HG02870 (cell line): Measurements from ENCODE around the gene AGRN.
A peak's percentile ranks its signal among the peaks of the same experiment; 100 is the strongest.
"Not testable (repeated sequence)": the region's sequence is repeated elsewhere in the genome, so short reads cannot be mapped to it uniquely, and the experiment has no call there.

Experiments used
- ATAC-seq: cut with Tn5 transposase; IDR thresholded peaks from one replicate; pipeline ENCODE4 v1.9.1; 2021; ENCODE audit warnings: mild to moderate bottlenecking, moderate library complexity; ENCODE audit not compliant: unreplicated experiment

AGRN gene

DNA sequence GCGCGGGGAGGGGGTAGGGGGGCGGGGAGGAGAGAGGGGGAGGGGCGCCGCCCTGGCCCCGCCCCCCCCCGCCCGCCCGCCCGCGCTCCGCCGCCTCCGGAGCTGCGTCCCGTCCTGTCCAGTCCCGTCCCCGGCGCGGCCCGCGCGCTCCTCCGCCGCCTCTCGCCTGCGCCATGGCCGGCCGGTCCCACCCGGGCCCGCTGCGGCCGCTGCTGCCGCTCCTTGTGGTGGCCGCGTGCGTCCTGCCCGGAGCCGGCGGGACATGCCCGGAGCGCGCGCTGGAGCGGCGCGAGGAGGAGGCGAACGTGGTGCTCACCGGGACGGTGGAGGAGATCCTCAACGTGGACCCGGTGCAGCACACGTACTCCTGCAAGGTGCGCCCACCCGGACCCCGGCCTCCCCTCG is at the start of gene AGRN:
TSS of gene AGRN (plus strand) at position 121 of the 405 bp plus-strand sequence. CDS start at position 174, 53 bp downstream.
- ATAC-seq: peak; percentile 27

DNA sequence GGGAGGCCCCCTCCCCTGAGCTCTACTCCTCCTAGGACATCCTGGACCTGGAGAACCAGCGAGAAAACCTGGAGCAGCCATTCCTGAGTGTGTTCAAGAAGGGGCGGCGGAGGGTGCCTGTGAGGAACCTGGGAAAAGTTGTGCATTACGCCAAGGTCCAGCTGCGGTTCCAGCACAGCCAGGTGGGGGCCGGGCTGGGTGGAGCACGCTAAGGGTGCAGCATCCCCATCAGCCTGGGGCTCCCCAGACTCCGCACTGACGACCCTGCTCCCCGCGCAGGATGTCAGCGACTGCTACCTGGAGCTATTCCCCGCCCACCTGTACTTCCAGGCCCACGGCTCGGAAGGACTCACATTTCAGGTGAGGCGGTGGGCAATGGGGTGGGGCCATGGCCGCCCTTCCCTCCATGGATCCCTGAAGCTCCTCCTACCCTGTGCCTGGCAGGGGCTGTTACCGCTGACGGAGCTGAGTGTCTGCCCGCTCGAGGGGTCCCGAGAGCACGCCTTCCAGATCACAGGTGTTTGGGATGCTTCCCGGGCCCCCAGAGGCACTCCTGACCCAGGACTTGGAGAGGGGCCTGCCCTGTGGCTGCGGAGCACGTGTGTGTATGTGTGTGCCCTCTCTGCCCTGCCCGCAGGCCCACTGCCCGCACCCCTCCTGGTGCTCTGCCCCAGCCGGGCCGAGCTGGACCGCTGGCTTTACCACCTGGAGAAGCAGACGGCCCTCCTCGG is 49.5 kb upstream of the AGRN start:
- ATAC-seq: no peak

DNA sequence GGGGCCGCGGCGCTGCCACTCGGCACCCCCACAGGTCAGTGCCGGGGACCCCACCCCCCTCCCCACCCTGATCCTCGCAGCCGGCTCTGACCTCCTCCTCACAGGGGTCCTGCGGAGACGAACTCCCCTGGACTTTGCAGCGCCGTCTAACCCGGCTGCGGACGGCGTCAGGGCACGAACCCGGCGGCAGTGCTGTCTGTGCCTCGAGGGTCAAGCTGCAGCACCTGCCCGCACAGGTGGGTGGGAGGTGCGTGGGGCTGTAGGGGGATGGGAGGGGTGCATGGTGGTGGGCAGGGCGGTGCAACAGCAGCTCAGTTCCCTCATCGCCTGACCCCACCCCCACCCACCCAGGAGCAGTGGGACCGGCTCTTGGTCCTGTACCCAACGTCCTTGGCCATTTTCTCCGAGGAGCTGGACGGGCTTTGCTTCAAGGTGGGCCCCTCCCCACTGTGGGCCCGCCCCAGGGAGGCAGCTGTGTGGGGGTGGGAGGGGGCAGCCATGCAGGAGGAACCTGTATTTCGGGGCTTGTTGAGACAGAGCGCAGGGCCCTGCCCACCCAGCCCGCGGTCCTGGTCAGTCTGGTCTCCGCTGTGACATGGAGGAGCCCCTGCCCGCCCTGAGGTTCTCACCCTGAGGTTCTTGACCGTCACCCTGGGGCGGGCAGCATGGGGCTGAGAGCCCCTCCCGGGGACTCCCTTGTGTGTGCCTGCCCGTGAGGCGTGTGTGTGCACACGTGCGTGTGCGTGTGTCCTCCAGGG is 48.8 kb upstream of the AGRN start:
- no peak for ATAC-seq

DNA sequence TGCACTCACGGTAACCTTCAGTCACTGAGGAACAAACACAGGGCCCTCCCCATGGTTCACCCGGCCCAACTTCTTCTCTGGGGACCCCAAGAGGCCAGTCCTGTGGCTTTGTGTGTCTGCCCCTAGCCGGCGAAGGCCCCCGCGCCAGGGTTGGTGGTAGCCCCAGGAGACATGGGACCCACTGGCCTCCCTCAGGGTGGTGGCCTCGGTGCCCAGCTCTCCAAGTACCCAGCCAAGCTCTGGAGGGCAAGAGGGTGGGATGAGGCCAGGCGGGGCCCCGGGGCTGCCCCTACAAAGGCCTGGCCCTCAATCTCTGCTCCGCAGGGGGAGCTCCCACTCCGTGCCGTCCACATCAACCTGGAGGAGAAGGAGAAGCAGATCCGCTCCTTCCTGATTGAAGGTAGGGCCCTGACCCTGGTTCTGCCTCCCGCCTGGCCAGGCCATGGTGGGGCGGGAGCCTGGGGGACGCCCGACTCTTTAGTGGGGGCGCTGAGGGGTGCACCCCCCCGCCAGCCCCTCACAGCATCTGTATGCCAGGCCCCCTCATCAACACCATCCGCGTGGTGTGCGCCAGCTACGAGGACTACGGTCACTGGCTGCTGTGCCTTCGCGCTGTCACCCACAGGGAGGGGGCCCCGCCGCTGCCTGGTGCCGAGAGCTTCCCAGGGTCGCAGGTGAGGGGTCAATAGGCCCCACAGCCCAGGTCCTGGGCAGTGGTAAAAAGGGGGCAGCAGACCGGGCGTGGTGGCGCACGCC is 48.0 kb upstream of the AGRN start:
- no peak for ATAC-seq

DNA sequence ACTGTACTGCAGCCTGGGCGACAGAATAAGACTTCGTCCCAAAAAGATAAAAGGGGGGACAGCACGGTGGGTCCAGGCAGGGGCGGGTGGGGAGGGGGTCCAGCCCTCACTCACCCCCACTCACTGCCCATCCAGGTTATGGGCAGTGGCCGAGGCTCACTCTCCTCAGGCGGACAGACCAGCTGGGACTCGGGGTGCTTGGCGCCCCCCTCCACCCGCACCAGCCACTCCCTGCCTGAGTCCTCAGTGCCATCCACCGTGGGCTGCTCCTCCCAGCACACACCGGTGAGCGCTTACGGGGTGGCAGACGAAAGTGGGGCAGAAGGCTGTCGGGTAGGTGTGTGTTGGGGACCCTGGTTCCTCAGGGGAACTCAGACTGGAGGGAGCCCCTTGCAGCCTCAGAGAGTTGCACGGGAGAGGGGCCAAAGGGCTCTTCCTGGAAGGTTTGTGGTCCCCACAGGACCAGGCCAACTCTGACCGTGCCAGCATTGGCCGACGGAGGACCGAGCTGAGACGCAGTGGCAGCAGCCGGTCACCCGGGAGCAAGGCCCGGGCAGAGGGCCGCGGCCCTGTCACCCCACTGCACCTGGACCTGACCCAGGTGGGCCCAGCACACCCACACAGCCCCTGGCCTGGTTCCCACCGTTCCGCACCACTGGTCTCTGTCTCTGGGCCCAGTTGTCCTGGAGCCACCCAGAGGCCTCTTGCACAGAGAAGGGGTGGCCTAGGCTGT is 47.0 kb upstream of the AGRN start:
- ATAC-seq: no peak

DNA sequence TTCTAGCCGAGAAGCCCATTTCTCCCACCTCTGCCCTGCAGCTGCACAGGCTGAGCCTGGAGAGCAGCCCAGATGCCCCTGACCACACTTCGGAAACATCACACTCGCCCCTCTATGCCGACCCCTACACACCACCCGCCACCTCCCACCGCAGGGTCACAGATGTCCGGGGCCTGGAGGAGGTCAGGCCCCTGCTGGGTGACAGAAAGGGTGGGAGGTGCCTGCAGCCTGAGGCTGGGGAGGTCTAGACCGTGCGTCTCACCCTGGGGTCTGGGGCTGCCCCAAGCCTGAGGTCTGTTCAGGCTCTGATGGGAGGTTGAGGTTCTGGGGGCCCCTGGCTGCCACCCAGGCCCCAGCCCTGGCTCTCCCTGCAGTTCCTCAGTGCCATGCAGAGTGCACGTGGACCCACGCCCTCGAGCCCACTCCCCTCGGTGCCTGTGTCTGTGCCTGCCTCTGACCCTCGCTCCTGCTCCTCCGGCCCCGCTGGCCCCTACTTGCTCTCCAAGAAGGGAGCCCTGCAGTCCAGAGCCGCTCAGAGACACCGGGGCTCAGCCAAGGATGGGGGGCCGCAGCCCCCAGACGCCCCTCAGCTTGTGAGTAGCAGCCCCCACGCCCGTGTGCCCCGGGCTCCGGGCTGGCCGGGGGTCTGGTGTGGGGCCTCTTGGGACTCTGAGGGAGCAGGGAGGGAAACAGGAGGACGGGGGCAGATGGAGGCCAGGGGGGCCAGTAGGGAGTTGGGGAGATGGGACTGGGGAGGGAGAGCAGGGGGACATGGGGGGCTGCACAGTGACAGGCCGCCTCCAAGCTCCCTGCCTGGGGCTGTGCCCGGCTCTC is 46.2 kb upstream of the AGRN start:
- ATAC-seq: no peak

DNA sequence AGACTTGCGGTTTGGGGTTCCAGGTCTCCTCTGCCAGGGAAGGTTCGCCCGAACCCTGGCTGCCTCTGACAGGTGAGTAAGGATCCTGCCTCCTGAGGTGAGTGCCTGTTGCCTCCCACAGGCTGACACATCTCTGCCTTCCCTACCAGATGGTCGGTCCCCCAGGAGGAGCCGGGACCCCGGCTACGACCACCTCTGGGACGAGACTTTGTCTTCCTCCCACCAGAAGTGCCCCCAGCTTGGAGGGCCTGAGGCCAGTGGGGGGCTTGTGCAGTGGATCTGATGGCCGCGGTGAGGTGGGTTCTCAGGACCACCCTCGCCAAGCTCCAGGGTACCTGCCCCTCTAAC is 45.7 kb upstream of the AGRN start:
- no peak for ATAC-seq

DNA sequence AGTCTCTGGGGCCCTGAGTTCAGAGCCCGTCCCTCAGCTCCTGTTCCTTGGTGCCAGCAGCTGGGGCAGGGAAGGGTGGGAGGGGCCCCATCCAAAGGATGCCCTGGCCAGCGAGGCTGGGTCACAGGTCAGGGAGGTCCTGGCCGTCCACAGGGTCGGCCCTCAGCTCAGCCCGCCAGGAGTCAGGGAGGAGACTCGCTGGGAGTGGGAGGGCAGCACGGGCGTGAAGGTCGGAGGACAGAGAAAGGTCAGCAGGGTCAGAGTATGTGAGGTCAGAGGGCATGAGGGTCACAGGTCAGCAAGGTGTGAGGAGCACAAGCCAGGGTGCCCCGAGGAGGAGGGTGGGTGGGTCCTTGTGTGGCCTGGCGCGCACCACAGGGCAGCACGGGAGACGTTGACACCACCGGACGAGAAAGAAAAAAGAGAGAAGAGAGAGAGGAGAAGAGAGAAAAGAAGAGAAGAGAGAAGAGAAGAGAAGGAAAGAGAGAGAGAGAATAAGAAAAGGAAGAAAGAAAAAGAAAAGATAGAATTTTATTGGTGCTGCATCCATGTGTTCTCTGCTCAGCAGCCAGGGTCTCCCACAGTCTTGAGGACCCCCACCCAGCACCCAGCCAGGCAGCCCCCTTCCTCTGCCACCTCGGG is 45.1 kb upstream of the AGRN start:
- no peak for ATAC-seq

DNA sequence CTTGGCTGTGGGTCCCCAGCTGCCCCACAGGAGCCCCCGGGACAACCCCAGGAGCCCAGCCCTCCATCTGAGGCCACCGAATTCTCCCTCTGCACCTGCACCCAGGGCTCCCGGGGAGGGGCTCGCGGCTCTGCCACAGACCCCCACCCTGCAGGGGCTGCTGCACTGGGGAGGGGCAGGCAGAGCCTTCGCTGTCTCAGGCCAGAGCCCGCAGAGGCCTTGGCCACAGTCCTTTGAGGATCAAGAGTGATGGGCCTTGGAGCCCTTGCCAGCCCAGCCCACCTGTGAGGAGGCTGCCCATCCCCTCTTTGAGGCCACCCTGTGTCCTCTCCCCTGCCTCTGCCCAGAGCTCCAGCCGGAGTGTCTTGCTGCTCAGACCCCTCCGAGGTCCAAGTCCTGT is 44.6 kb upstream of the AGRN start:
- ATAC-seq: no peak

DNA sequence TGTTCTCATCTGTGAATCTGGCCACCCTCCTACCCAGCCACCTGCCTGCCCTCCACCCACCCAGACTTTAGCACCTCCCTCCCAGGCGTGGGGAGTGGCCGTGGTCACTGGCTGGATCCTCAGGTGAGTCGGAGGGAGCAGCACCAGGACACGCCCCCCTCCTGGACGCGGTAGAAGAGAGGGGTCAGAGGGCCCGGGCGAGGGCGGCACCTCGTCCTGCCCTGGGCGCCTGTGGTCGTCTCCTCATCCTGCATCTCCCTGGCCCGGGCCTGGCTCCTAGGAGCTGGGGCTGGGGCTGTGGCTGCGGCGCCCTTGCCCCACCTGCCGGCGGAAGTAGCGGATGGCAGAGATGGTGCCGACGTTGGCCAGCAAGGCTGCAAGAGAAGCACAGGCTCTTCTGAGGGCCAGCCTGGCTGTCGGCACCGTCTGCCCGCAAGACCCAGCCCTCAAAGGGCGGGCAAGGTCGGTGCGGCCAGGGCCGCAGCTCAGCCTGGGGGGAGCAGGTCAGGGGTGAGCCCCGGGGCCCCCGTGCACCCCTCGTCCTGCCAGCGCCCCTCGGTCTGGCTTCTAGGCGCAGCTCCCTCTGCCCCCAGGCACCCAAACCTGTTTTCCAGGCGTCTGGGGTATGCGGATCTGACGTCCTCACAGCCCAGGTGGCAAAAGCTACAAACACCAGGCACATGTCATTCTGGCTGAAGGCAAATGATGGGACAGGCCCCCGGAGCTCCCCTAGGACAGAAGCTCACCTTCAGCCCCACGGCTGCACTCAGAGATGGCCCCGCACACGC is 43.8 kb upstream of the AGRN start:
- ATAC-seq: no peak

DNA sequence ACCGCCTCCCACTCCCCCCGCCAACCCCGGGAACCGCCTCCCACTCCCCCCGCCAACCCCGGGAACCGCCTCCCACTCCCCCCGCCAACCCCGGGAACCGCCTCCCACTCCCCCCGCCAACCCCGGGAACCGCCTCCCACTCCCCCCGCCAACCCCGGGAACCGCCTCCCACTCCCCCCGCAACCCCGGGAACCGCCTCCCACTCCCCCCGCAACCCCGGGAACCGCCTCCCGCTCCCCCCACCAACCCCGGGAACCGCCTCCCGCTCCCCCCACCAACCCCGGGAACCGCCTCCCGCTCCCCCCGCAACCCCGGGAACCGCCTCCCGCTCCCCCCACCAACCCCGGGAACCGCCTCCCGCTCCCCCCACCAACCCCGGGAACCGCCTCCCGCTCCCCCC is 43.1 kb upstream of the AGRN start:
- not testable (repeated sequence) for ATAC-seq

DNA sequence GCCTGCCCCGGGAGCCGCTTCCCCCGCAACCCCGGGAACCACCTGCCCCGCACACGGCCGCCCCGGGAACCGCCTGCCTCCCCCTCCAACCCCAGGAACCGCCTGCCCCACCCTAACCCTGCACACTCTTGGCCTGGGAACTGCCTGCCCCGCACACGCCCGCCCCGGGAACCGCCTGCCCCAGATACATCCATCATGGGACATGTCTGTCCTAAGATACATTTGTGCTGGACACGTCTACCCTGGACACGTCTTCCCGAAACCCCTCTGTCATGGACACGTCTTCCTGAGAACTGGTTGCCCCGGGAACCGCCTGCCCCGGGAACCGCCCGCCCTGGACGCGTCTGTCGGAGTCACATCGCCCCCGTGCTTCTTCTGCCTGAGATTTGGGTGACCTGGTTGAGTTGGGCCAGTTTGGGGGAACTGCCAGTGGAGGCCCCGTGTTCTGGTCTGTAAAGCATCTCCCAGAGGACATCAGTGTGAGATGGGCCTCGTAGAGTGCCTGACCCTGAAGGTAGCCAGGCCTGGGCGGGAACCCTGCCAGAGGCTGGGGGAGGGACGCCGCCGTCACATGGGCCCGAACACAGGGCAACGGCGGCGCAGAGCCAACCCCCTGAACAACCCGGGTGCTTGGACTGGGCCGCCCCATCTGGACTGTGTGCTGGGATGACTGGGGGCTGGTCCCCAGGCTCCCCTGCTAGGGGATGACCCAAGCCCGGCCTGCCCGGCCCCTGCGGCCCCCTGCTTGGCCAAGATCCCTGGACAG is 41.7 kb upstream of the AGRN start:
- ATAC-seq: no peak

DNA sequence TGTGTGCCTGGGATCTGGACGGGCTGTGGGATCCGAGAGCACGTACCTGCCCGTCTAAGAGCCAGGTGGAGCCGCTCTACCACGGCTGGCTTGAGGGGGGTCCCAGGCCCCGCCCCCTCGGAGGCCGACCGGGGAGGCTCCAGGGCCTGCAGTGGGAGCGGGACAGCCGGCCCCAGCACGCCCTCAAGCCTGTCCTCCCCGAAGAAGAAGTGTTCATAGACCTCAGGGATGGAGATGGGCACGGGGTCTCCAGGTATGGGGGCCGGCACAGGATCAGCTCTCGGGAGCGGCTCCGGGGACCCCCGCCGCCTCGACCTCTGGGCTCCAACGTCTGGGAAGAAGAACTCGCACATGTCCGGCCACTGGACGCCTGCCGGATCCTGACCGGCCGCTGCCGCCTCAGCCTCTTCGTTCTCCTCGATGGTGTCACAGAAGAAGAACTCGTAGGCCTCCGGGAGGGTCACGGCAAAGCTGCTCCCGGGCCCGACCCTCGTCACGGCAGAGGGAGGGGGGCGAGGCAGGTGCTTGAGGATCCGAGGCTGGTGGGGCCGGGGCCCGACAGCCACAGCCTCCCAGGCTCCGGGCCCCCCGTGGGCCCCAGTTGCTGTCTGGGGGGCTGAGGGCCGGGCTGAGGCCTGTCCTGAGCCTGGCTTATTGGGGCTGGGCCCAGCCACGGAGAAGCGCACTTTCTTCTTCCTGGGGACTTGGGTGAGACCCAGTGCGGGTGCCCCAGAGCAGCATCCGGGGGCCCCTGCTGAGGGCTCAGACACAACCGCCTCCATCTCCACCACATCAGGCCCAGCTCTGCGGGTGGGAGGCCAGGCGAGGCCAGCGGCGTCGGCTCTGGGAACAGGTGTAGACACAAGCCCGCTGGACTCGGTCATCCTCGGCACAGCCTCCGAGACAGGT is 40.8 kb upstream of the AGRN start:
- ATAC-seq: no peak

DNA sequence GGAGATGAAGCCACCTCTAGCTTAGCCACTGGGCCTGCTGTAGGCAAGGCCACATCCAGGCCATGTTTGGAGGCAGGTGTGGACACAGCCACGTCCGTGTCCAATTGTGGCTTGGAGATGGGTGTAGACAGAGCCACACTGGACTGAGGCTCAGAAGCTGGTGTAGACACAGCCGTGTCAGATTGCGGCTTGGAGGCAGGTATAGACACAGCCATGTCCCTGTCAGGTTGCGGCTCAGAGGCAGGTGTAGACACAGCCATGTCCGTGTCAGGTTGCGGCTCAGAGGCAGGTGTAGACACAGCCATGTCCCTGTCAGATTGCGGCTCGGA is 40.2 kb upstream of the AGRN start:
- no peak for ATAC-seq

DNA sequence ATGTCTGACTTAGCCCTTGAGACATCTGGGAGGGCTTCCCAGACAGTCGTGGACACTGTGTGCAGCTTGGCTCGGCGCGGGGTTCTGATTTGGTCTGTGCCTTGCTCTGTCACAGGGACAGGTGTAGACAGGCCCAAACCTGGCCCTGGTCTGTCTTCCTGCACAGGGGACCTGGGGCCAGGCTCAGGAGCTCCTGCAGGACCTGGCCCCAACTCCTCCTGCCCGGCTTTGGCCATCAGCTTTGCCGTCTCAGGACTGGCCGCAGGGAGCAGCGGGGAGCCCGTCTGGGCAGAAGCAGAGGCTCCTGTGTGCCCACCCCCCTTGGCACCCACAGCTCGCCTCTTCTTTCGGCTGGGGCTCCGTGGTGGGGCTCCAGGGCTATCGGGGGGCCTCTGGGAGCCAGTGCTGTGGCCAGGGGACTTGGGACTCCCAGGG is 39.8 kb upstream of the AGRN start:
- no peak for ATAC-seq

DNA sequence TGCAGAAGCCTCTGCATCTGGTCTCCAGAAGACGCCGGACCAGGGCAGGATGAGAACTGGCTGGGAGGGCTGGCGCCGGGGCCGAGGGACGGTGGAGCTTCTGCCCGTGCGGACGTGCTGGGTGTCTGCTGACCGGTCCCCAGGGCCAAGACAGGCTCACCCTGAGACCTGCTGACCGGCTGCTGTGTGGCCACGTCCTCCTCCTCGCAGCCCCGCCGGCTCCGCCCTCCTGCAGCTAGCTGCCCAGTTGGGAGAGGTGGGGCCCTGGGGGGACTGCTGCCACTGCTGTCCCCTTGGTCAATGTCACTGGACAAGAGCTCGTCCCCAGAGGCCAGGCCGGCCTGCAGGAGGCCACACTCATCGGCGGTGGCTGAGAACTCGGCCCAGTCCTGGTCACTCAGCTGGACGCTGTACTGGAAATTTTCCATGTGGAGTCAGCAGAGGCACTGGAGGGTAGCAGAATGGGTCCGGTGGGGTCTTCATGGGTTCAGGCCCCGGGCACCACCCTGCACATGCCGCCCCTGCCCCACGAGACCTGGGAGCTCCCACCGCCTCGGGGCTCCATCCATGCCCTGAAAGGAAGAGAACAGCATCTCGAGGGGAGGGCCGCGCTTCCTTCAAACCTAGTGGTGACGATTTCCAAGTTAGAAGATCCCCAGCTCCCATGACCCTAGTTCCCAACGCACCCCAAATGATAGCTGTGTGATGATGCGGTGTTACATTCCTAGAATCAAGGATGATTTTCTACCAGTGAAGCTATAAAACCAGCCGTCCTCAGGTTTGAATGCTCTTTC is 39.1 kb upstream of the AGRN start:
- ATAC-seq: no peak
